AG04450 (cell line): ENCODE results near the gene IP6K1. TPM values are rescaled to one million over a fixed set of nuclear protein-coding genes. Genes with fewer than 3 reads are reported as not detected.

ENCODE experiments used
- CTCF ChIA-PET: fragments of 300-600, 350-600 bp; formaldehyde crosslinking; extraction: SDS; loops from one replicate; lab custom pipeline; 2022; ENCODE audit warnings: antibody characterized with exemption, inconsistent platforms; lab: Charles Lee
- POLR2A ChIA-PET: fragments of 350-600 bp; formaldehyde crosslinking; extraction: SDS; loops from one replicate; lab custom pipeline; 2021; ENCODE audit warnings: antibody characterized with exemption, inconsistent platforms; lab: Yijun Ruan, JAX
- DNase-seq: peaks from one replicate; pipeline ENCODE4 v3.0.0-alpha.2; 2011; ENCODE audit warnings: low read depth, low spot score
- H3K27ac ChIP-seq: one replicate; pipeline ENCODE4 v1.5.1; 2012; ENCODE audit warnings: low read depth, low read length, control low read depth
- H3K27me3 ChIP-seq: one replicate; pipeline ENCODE4 v1.6.0; 2012; ENCODE audit warnings: low read length; ENCODE audit not compliant: control insufficient read depth, insufficient read depth
- H3K4me3 ChIP-seq: 2 replicates; pipeline ENCODE4 v1.5.1; 2011; ENCODE audit warnings: mild to moderate bottlenecking, low read depth, low read length, control low read depth
- H3K9me3 ChIP-seq: 2 replicates; pipeline ENCODE4 v1.5.1; 2012; ENCODE audit warnings: low read length; ENCODE audit not compliant: control insufficient read depth, insufficient read depth
- polyA plus RNA-seq: library from polyadenylated mRNA; depleted of rRNA; stranded (reverse); fragments of >200 nt; gene quantifications from 2 replicates; pipeline ENCODE4 v1.2.3, GENCODE V29; 2011
- TF ChIP-seq, protein P1 (sequence below): IDR thresholded peaks from 2 replicates; pipeline ENCODE4 v1.5.1; 2011; ENCODE audit warnings: low read depth, low read length, control low read depth, inconsistent platforms

Gene IP6K1
- polyA plus RNA-seq, 1 experiment: 40.4 TPM

DNA sequence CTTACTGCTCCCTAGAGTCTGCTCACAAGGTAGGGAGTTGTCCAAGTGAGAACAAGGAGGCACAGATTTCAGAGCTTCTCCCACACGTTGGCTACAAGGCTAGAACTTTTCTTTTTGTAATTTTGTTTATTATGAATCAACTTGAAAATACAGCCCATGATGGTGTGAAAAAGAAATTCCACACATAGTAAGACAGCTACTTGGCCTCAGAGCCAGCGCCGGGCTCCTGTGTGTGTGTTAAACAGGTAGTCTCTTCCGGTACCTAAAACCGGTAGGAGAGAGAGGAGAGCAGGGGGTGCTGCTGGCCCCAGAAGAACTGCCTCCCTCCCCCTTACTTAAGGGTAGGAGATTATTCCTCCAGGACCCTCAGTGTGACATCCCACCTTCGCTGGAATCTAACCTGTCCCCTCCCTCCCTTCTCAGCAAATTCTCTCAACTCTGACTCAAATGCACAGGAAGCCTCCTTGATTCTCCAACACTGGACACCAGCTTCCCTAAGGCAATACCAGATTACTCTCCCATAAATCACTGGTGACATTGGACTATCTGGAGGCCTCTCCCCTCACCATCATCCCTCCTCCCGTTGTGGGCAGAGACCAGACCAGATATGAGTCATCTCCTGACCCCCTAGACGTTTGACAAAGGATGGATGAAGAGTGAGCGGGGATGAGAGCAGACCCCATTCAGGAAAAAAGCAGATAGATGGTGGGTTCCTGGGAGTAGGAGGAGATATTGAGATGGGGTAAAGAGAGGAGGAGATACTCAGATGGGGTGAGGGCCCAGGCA, 4.5 kb upstream of the IP6K1 start:
- no peak for DNase-seq
- Histone ChIP-seq H3K27ac (no peak overlapping the region), H3K4me3 (no peak overlapping the region), H3K27me3 (no peaks in the 10 kb centered on the region), H3K9me3 (no peaks in the 10 kb centered on the region; the same call in 1 of the 2 replicates)
- ChIA-PET POLR2A (interaction anchor here (0.5 kb wide), 1 partner anchor 9 kb away, joined by 5 read pairs; no protein-coding TSS in a partner anchor), CTCF (interaction anchor here (0.8 to 1.6 kb wide), 2 partner anchors 12 to 48 kb away, joined by 4 to 5 read pairs; partner anchors contain the start of gene INKA1)
- TF ChIP-seq, protein P1, sequence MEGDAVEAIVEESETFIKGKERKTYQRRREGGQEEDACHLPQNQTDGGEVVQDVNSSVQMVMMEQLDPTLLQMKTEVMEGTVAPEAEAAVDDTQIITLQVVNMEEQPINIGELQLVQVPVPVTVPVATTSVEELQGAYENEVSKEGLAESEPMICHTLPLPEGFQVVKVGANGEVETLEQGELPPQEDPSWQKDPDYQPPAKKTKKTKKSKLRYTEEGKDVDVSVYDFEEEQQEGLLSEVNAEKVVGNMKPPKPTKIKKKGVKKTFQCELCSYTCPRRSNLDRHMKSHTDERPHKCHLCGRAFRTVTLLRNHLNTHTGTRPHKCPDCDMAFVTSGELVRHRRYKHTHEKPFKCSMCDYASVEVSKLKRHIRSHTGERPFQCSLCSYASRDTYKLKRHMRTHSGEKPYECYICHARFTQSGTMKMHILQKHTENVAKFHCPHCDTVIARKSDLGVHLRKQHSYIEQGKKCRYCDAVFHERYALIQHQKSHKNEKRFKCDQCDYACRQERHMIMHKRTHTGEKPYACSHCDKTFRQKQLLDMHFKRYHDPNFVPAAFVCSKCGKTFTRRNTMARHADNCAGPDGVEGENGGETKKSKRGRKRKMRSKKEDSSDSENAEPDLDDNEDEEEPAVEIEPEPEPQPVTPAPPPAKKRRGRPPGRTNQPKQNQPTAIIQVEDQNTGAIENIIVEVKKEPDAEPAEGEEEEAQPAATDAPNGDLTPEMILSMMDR: no peak

DNA sequence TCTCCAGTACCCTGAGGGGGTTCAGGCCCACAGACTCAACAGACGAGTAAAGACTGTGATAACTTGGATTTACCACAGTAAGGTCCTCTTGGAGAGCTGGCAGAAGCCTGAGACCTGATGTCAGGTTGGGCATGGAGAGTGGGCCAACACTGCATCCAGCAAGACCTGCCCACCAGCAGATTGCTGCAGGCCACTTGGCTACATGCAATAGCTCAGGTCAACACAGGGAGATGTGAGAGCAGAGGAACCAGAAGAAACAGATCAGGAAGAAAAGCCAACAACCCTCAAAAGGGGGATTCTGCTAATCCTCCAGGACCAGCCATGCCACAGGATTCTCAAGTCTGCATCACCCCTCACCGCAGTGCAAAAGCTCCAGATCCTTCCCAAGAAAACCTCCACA, 1.7 kb upstream of the IP6K1 start:
- no peaks in the 10 kb centered on the region for H3K27me3 ChIP-seq
- DNase-seq: no peak
- TF ChIP-seq, protein P1: no peak
- H3K27ac ChIP-seq: no peak overlapping the region
- POLR2A ChIA-PET: no interaction called here
- no peaks in the 10 kb centered on the region for H3K9me3 ChIP-seq
- CTCF ChIA-PET: interaction anchor here (0.6 to 2.1 kb wide), 2 partner anchors 15 to 26 kb away, joined by 3 to 12 read pairs; partner anchors contain the start of gene INKA1
- no peak overlapping the region for H3K4me3 ChIP-seq

DNA sequence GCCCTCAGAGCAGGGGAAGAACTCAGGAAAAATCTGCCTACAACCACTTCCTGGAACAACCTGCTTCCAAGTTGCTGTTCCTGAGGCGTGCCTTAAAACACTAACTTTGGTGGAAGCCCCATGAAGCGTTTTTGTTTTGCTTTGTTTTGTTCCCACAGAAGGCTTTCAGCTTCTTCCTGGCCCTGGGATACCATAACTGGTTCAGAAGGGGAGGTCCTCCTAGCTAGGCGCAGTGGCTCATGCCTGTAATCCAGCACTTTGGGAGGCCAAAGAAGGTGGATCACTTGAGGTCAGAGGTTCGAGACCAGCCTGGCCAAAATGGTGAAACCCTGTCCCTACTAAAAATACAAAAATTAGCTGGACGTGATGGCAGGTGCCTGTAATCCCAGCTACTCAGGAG, 1.2 kb upstream of the IP6K1 start:
- ChIA-PET POLR2A (interaction anchor here (0.6 kb wide), 1 partner anchor 27 kb away, joined by 6 read pairs; no protein-coding TSS in a partner anchor), CTCF (interaction anchor here (2.1 kb wide), 1 partner anchor 15 kb away, joined by 12 read pairs; the partner anchor contains the start of gene INKA1)
- Histone ChIP-seq H3K27ac (no peak overlapping the region), H3K27me3 (no peaks in the 10 kb centered on the region), H3K9me3 (no peaks in the 10 kb centered on the region), H3K4me3 (no peak overlapping the region)
- TF ChIP-seq, protein P1: no peak
- no peak for DNase-seq

DNA sequence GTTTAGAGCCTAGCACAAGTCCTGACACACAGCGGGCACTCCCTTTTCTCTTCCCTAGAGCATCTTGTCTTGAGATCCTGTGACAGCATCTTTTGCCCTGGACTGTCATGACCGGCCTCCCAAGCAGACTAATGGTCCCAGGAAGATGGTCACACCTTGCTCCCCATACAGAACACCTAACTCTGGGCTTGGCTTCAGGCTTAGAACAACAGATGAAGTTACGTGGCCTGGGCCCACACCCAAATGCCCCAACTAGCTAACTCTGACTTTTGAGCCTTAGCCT, 781 bp upstream of the IP6K1 start:
- DNase-seq: no peak
- no peaks in the 10 kb centered on the region for H3K27me3 ChIP-seq
- H3K27ac ChIP-seq: peak overlapping the region; percentile 80
- TF ChIP-seq, protein P1: no peak
- H3K4me3 ChIP-seq: peak overlapping the region; percentile 55
- ChIA-PET CTCF (interaction anchor here (2.1 kb wide), 1 partner anchor 16 kb away, joined by 12 read pairs; the partner anchor contains the start of gene INKA1), POLR2A (interaction anchor here (0.6 kb wide), 1 partner anchor 28 kb away, joined by 6 read pairs; no protein-coding TSS in a partner anchor)
- no peaks in the 10 kb centered on the region for H3K9me3 ChIP-seq
